Left colon (tissue), 2 donors: ENCODE measurements around the gene DCLK3. TPM values are rescaled to one million over a fixed set of nuclear protein-coding genes. Genes with fewer than 3 reads are reported as not detected.

ENCODE experiments used
- ATAC-seq: fragments of 200-7000 bp; cut with Tn5 transposase; one replicate; pipeline ENCODE4 v1.9.1; 2020; ENCODE audit warnings: mild to moderate bottlenecking, moderate library complexity
- DNase-seq, 2 donors: peaks; one replicate each; pipeline ENCODE4 v3.0.0-alpha.2; 2020
- intact Hi-C, 2 donors: fragments of 100-400 bp; cut with DNase I in 1 of 2; cut with micrococcal nuclease in 1 of 2; formaldehyde crosslinking; loops; one replicate each; pipeline versions ENCODE4 v1.11.2 to v1.14.0; 2022; cut with DNase I, micrococcal nuclease
- total RNA-seq, 2 donors: library from RNA; stranded (reverse); fragmentation: NEBNext Ultra II Directional; extraction: Animal tissue kit (Norgen Biotek cat#: 25700); gene quantifications; one replicate each; pipeline ENCODE4 v1.2.1, GENCODE V29; 2021
- donor health status: DM: no; HTN: no; CAD: no.
- donor health status: DM: yes; HTN: yes; CAD: no.

The DCLK3 gene
- total RNA-seq, 2 donors from 2014 or later, result 0.11 to 0.46 TPM

DNA sequence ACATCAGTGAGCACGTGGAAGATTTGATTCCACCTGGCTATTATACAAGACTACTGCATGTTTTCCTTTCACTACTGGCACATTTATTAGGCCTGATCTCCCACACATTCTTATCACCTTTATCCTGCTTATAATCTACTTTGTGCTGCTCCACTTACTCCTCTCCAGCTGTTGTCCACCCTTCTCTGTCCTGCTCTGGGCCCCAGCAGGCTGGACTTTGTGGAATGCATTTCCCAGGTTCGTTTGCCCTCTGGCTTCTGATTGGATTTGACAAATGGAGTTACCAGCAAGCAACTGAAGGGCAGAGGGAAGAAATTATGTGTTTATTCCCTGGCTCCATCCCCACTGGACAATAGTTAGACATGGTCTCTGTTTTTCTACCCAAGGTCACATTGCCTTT is 75.5 kb downstream of the DCLK3 start:
- intact Hi-C loops, result no loop called here
- no peak for ATAC-seq

DNA sequence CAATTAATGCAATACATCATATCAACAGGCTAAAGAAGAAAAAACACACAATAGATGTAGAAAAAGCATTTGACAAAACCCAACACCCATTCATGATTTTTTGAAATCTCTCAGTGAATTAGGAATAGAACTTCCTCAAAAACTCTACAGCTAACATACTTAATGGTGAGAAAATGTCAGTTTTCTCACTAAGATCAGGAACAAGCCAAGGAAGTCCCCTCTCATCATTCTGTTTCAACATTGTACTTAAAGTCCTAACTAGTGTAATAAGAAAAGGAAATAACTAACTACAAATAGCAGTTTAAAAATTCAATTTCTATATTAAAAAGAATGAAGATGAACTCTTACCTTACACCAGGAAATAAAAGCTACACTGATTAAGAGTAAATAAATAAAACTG is 77.8 kb downstream of the DCLK3 start:
- DNase-seq (no peak), ATAC-seq (no peak)
- intact Hi-C loops, result no loop called here

More for the DNA sequence above, 75.5 kb downstream of the DCLK3 start:
- DNase-seq, result no peak

DNA sequence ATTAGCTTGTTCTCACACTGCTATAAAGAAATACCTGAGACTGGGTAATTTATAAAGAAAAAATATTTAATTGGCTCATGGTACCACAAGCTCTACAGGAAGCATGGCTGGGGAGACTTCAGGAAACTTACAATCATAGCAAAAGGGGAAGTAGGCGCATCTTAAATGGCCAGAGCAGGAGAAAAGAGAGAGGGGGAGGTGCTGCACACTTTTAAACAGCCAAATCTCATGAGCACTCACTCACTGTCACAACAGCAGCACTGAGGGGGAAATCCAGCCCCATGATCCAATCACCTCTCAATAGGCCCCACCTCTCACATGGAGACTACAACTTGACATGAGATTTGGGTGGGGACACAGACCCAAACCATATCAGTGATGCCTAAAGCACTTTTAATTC is 82.5 kb downstream of the DCLK3 start:
- intact Hi-C loops, result no loop called here
- DNase-seq (no peak), ATAC-seq (no peak)

DNA sequence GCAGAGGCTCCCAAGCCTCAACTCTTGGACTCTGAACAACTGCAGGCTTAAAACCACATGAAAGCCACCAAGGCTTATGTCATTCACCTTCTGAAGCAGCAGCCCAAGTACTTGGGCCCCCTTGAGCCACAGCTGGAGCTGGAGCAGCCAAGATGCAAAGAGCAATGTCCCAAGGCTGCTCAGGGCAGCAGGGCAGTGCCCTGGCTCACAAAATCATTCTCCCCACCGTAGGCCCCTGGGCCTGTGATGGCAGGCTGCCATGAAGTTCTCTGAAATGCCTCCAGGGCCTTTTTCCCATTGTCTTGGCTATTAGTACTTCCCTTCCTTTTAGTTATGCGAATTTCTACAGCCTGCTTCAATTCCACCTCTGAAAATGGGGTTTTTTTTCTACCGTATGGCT is 83.4 kb downstream of the DCLK3 start:
- ATAC-seq, result no peak
- intact Hi-C loops, result no loop called here
- DNase-seq, result no peak

DNA sequence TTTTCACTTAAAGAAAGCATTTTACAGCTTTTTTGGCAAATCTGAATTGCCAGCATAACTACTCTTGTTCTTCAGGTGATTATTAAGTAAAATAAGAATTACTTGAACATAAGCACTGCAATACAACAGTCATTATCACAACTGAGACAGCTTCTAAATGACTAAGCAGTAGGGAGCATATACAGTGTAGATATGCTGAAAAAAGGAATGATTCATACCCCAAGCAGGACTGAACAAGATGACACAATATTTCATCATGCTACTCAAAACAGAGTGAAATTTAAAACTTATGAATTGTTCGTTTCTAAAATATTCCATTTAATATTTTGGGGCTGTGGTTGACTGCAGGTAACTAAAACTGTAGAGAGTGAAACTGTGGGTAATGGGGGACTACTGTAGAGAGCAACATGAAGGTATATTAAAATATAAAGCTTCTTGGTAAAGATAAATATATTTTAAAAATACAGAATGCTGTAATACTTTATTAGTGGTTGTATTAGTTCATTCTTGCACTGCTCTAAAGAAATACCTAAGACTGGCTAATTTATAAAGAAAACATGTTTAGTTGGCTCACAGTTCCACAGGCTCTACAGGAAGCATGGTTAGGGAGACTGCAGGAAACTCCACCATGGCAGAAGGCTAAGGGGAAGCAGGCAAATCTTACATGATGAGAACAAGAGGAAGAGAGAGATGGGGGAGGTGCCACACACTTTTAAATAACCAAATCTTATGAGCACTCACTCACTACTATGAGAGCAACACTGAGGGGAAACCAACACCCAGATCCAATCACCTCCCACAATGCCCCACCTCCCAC is 84.8 kb downstream of the DCLK3 start:
- DNase-seq, result no peak
- intact Hi-C loops, result no loop called here
- ATAC-seq, result no peak

DNA sequence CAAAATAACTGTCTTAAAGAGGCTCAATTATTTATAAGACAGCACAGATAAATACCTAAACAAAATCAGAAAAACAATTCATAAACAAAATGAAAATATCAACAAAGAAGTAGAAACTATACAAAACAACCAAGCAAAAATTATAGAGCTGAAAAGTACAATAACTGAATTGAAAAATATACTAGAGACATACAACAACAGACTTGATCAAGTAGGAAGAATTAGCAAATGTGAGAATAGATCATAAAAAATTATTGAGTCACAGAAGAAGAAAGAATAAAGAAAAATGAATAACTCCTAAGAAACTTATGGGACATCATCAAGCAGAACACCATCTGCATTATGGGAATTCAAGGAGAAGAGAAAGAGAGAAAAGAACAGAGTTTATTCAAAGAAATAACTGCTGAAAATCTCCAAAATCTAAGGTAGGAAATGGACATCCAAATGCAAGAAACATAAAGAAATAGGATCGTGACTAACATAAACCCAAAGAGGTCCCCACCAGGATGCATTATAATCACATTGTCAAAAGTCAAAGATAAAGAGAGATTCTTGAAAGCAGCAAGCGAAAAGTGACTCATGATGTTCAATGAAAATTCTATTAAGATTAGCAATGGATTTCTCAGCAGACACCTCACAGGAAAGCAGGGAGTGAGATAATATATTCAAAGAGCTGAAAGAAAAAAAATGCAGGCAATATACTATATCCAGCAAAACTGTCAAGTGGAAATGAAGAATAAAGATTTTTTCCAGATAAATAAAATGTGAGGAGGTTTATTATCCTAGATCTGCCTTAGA is 85.9 kb downstream of the DCLK3 start:
- intact Hi-C loops, result no loop called here
- DNase-seq (no peak), ATAC-seq (no peak)

DNA sequence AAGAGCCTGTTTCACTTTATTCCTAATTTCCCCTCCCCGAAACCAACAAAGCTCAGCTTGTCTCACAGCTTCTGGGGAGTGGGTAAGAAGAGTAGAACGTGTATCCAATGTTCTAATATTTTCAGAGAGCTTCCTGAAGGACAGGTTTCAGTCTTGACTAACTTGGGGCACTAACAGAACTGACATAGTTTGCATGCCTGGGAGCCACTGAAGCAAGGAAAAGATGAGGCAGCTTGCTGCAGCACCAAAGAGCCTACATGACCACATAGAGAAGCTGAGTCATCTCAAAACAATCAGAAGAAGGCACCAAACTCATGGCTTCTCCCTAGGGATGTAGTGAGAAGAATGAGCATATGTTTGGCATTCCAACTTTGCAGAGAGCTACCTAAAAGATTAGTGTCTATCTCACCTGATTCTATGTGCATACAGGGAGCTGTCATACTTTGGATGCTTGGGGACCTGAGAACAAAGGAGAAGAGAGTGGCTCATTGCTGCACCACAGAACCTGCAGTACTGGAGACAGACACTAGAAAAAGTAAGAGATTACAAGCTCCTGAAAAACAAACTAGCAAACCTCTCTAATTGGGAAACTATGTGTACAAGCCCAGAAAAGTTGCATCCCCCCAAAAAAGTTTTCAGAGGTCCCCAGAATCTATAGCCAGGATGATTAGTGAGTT is 86.9 kb downstream of the DCLK3 start:
- DNase-seq (no peak), ATAC-seq (no peak)
- intact Hi-C loops, result no loop called here

DNA sequence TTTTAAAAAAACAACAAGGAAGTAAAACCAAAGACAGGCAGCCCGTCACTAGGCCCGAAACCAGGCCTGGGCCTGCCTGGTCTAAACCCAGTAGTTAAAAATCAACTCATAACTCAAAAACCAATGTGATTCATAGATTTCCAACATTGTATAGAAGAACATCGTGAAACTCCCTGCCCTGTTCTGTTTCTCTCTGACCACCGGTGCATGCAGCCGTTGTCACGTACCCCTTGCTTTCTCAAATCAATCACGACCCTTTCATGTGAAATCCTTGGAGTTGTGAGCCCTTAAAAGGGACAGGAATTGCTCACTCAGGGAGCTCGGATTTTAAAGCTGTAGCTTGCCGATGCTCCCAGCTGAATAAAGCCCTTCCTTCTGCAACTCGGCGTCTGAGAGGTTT is 89.5 kb downstream of the DCLK3 start:
- no peak for DNase-seq
- intact Hi-C loops, result no loop called here
- no peak for ATAC-seq

DNA sequence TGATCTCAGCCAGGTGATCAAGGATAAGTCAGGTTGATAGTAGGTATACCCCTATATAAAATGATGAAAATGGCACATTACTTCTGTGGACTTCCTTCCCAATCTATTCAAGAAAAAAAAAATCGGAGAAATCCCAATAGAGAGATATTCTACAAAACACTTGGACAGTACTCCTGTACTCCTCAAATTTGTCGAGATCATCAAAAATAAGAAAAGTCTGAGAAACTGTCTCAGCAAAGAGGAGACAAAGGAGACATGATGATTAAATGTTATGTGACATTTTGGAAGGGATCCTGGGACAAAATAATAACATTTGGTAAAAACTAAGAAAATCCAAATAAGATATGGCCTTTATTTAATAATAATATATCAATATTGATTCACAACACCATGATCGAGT is 94.6 kb downstream of the DCLK3 start:
- ATAC-seq, result no peak
- DNase-seq, result no peak
- intact Hi-C loops, result no loop called here

DNA sequence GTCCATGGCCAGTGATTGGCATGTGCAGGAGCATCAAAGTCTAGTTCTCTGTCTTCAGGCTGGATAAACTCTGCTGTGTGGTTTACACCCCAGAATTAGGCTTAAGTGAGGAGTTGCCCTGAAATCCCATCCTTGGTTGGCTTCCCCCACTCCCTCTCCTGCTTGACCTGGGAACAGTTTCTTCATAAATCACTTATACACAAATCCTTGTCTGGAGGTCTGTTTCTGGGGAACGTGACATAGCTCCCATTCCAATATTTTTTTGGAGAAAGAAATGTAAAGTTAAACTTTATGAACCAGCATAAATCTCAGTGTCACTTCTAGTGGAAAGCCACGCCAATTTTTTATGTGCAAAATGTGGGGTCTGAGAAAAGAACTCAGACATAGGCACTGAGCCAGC is 98.2 kb downstream of the DCLK3 start:
- ATAC-seq, result no peak
- intact Hi-C loops, result no loop called here
- DNase-seq, result no peak

DNA sequence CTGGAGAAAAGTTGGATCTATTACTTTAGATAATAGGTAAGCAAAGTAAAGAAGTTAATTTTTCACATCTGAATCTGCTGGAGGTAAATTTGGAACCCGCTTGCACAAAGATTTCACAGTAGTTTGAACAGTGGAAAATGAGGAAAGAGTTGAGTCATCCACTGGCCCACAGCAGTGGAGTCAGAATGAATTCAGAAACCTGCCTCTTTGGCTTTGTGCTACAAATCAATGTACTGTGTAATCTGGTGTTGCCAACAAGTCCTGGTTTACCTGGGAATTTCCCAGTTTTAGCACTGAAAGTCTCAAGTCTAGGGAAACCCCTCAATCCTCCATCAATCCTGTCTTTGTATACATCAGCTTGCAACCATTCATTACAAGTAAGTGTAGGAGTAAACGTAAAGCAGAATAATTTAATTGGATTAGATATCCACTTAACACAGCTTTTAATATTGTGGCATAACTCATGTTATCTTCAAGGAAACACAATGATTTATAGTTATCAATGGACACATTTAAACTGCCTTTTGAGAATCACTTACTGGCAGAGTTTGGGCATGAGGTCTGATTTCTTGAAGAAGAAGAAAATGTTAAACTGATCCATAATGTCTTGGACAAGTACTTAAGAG is 100.6 kb downstream of the DCLK3 start:
- ATAC-seq, result no peak
- intact Hi-C loops, result no loop called here

DNA sequence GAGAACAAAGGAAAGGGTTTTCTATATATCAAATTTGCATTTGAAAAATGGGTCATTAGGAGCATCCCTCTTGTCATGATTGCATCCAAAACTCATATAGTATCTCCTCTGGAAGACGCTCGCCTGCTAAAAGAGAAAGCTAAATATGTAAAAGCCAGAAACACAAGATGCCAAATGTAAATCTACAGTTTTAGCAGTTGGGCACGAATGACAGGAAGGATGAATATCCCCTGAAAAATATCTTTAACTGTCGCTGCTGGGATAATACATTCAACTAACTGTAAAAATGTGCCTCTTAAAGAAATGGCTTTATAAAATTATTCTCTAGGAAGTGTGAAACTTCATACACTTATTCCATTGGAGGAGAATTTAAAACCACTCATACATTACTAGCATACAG is 101.7 kb downstream of the DCLK3 start:
- ATAC-seq (no peak), DNase-seq (no peak)
- intact Hi-C loops, result no loop called here

More for the DNA sequence above, 100.6 kb downstream of the DCLK3 start:
- DNase-seq, result no peak

Other genes starting within 250 kb of the DCLK3 start
- 100 to 1,000 TPM in 1 of 2 donors, 10 to 100 TPM in 1; 54.0 to 144 TPM for gene TRANK1, start 180.5 kb upstream of the DCLK3 start, total RNA-seq
- gene EPM2AIP1, start 228.6 kb upstream of the DCLK3 start, total RNA-seq, result 10 to 100 TPM; 11.8 to 12.1 TPM
- 10 to 100 TPM; 17.3 TPM for gene MLH1, start 229.0 kb upstream of the DCLK3 start, total RNA-seq